Measurements from ENCODE around the gene HSD17B13.
"Not testable (repeated sequence)": the region's sequence is repeated elsewhere in the genome, so short reads cannot be mapped to it uniquely, and the experiment has no call there.

HSD17B13 gene

GRCh38 chr4:87315000-87315399 is 7.7 kb downstream of the HSD17B13 start:
- DNase-seq: not testable (repeated sequence)

GRCh38 chr4:87313756-87314155 is 8.9 kb downstream of the HSD17B13 start:
- no peak for DNase-seq

- DNase-seq: no peak
These were observed 11.0 kb downstream of the HSD17B13 start for GRCh38 chr4:87311684-87312083.

- DNase-seq: no peak
These were observed 11.9 kb downstream of the HSD17B13 start for GRCh38 chr4:87310691-87311335.

- no peak for DNase-seq
These were observed 13.1 kb downstream of the HSD17B13 start for GRCh38 chr4:87309625-87310024.

- DNase-seq: no peak
These were observed 16.6 kb downstream of the HSD17B13 start for GRCh38 chr4:87306056-87306455.

- no peak for DNase-seq
These were observed 17.1 kb downstream of the HSD17B13 start for GRCh38 chr4:87305562-87305961.

GRCh38 chr4:87304745-87305432 is 17.8 kb downstream of the HSD17B13 start:
- peak; percentile 41 for DNase-seq

- no peak for DNase-seq
These were observed 22.8 kb downstream of the HSD17B13 start for GRCh38 chr4:87299898-87300297.

GRCh38 chr4:87298362-87298761 is 24.3 kb downstream of the HSD17B13 start:
- no peak for DNase-seq

- not testable (repeated sequence) for DNase-seq
These were observed 27.8 kb downstream of the HSD17B13 start for GRCh38 chr4:87294911-87295310.

- not testable (repeated sequence) for DNase-seq
These were observed 28.8 kb downstream of the HSD17B13 start for GRCh38 chr4:87293889-87294288.

GRCh38 chr4:87286970-87287369 is 35.7 kb downstream of the HSD17B13 start:
- DNase-seq: no peak

GRCh38 chr4:87284268-87284667 is 38.4 kb downstream of the HSD17B13 start:
- not testable (repeated sequence) for DNase-seq

- DNase-seq: no peak
These were observed 39.5 kb downstream of the HSD17B13 start for GRCh38 chr4:87283151-87283550.

GRCh38 chr4:87281603-87282002 is 41.1 kb downstream of the HSD17B13 start:
- DNase-seq: no peak

- DNase-seq: no peak
These were observed 44.3 kb downstream of the HSD17B13 start for GRCh38 chr4:87278335-87278794.

- no peak for DNase-seq
These were observed 47.4 kb downstream of the HSD17B13 start for GRCh38 chr4:87275311-87275710.

- DNase-seq: no peak
These were observed 47.9 kb downstream of the HSD17B13 start for GRCh38 chr4:87274803-87275202.

- no peak for DNase-seq
These were observed 48.4 kb downstream of the HSD17B13 start for GRCh38 chr4:87274327-87274726.

GRCh38 chr4:87270825-87271224 is 51.9 kb downstream of the HSD17B13 start:
- DNase-seq: no peak

- peak; percentile 17 for DNase-seq
These were observed 52.5 kb downstream of the HSD17B13 start for GRCh38 chr4:87270144-87270543.

- DNase-seq: no peak
These were observed 54.3 kb downstream of the HSD17B13 start for GRCh38 chr4:87268411-87268810.

GRCh38 chr4:87266986-87267385 is 55.7 kb downstream of the HSD17B13 start:
- DNase-seq: no peak

GRCh38 chr4:87262886-87263285 is 59.8 kb downstream of the HSD17B13 start:
- DNase-seq: no peak
